ENCODE data around the gene NDUFA12. TPM values are rescaled to one million over a fixed set of nuclear protein-coding genes. Genes with fewer than 3 reads are reported as not detected.

NDUFA12 gene
- total RNA-seq, 2 experiments from 2014 or later: 147 to 160 TPM

- H3K4me1 Mint-ChIP-seq (ENCODE audit: low read depth): peaks cover 47% of the 10 kb centered on the region
- no peak for DNase-seq
- H3K36me3 Mint-ChIP-seq (ENCODE audit: low read depth): peaks cover 6% of the 10 kb centered on the region
- CTCF ChIA-PET: no interaction called here
- H3K27ac Mint-ChIP-seq: no peak overlapping the region
- no peaks in the 10 kb centered on the region for H3K9me3 Mint-ChIP-seq
- no peak overlapping the region for H3K4me3 Mint-ChIP-seq
- intact Hi-C loops (cut with micrococcal nuclease): loop anchor here (2.0 to 10.0 kb wide), 4 partner anchors 106 to 836 kb away; partner anchors contain the start of gene PLXNC1
- H3K27me3 Mint-ChIP-seq (ENCODE audit: low read depth): no peaks in the 10 kb centered on the region
Measured at GRCh38 chr12:94980577-94980976, 22.9 kb downstream of the NDUFA12 start.

GRCh38 chr12:94979941-94980340 lies 23.6 kb downstream of the NDUFA12 start:
- Mint-ChIP-seq H3K27me3 (ENCODE audit: low read depth) (no peaks in the 10 kb centered on the region), H3K4me1 (ENCODE audit: low read depth) (peaks cover 47% of the 10 kb centered on the region), H3K36me3 (ENCODE audit: low read depth) (peaks cover 7% of the 10 kb centered on the region), H3K4me3 (no peak overlapping the region), H3K9me3 (no peaks in the 10 kb centered on the region), H3K27ac (no peak overlapping the region)
- DNase-seq: no peak
- CTCF ChIA-PET: interaction anchor here (0.6 to 1.0 kb wide), 2 partner anchors 10 to 806 kb away, joined by 3 to 4 read pairs; no protein-coding TSS in a partner anchor
- intact Hi-C loops (cut with micrococcal nuclease): loop anchor here (2.0 to 10.0 kb wide), 4 partner anchors 105 to 835 kb away; partner anchors contain the start of gene PLXNC1

DNA sequence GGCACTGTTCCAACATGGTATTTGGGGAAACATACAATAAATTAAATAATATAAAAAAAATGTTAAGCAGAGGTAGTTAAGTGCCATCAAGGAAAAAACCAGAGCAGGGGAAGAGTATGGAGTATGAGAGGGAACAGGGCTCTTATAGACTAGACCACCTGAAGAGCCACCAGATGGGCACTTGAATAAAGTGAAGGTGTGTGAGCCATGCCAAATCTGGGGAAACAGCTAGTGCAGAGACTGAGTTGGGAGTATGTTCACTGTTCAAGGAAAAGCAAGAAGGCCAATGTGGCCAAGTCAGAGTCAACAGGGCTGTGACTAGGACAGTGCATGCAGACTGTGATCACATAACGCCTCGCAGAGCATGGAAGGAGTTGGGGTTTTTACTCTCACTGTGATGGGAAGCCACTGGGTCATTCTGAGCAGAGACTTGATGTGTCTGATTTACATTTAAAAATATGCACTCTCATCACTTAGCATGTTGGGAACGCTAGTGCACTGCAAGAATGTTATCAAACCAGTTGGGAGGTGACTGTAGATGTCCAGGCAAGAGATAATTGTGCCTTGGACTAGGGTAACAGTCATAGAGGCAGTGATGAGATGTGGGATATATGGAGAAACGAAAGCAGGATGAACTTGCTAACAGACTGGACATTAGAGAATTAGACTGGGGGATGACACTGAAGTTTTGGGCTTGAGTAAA lies 25.6 kb downstream of the NDUFA12 start:
- no peak overlapping the region for H3K4me3 Mint-ChIP-seq
- no peak overlapping the region for H3K27ac Mint-ChIP-seq
- H3K4me1 Mint-ChIP-seq (ENCODE audit: low read depth): peaks cover 33% of the 10 kb centered on the region
- H3K36me3 Mint-ChIP-seq (ENCODE audit: low read depth): peaks cover 3% of the 10 kb centered on the region
- H3K27me3 Mint-ChIP-seq (ENCODE audit: low read depth): no peaks in the 10 kb centered on the region
- CTCF ChIA-PET: interaction anchor here (0.7 to 1.6 kb wide), 2 partner anchors 8 to 675 kb away, joined by 3 read pairs; no protein-coding TSS in a partner anchor
- H3K9me3 Mint-ChIP-seq: no peaks in the 10 kb centered on the region
- intact Hi-C loops (cut with micrococcal nuclease): no loop called here
- DNase-seq: no peak

DNA sequence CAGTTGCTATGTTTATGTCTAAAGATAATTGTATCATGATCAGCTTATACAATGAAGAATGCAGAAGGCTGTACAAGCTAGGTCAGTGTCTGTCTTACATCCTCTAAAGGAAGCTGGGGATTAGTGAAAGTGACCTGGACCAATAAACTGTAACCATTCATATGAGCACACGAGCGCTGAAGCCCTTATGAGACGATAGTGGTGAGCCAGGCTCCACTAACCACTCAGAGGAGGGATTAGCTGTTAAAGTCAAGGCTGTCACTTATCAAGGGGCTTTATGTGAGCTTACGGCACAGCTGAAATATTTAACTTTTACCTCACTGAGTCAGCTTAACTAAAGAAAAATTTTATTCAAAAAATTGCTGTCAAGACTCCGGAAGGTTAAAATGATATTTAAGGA lies 30.3 kb downstream of the NDUFA12 start:
- H3K27ac Mint-ChIP-seq: no peak overlapping the region
- DNase-seq: no peak
- CTCF ChIA-PET: interaction anchor here (0.6 kb wide), 1 partner anchor 25 kb away, joined by 3 read pairs; no protein-coding TSS in a partner anchor
- no peaks in the 10 kb centered on the region for H3K9me3 Mint-ChIP-seq
- H3K4me3 Mint-ChIP-seq: no peak overlapping the region
- peaks cover 7% of the 10 kb centered on the region for H3K4me1 Mint-ChIP-seq (ENCODE audit: low read depth)
- H3K36me3 Mint-ChIP-seq (ENCODE audit: low read depth): peaks cover 12% of the 10 kb centered on the region
- intact Hi-C loops (cut with micrococcal nuclease): no loop called here
- H3K27me3 Mint-ChIP-seq (ENCODE audit: low read depth): no peaks in the 10 kb centered on the region

GRCh38 chr12:94972795-94973194 lies 30.7 kb downstream of the NDUFA12 start:
- intact Hi-C loops (cut with micrococcal nuclease): no loop called here
- CTCF ChIA-PET: no interaction called here
- Mint-ChIP-seq H3K36me3 (ENCODE audit: low read depth) (peaks cover 12% of the 10 kb centered on the region), H3K27ac (no peak overlapping the region), H3K4me1 (ENCODE audit: low read depth) (peaks cover 3% of the 10 kb centered on the region), H3K27me3 (ENCODE audit: low read depth) (no peaks in the 10 kb centered on the region), H3K4me3 (no peak overlapping the region), H3K9me3 (no peaks in the 10 kb centered on the region)
- DNase-seq: no peak

DNA sequence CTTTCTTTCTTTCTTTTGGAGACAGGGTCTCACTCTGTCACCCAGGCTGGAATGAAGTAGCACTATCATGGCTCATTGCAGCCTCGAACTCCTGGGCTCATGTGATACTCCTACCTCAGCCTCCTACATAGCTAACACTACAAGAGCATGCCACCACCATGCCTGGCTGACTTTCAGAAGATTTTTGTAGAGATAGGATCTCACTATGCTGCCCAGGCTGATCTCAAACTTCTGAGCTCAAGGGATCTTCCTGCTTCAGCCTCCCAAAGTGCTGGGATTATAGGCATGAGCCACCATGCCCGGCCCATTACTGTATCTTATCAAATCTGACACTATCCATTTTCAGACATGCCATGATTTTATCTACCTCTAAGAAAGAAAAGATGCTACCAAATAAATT lies 31.6 kb downstream of the NDUFA12 start:
- no peak for DNase-seq
- intact Hi-C loops (cut with micrococcal nuclease): no loop called here
- Mint-ChIP-seq H3K27ac (no peak overlapping the region), H3K36me3 (ENCODE audit: low read depth) (peaks cover 15% of the 10 kb centered on the region), H3K4me1 (ENCODE audit: low read depth) (peaks cover 2% of the 10 kb centered on the region), H3K27me3 (ENCODE audit: low read depth) (no peaks in the 10 kb centered on the region), H3K9me3 (no peaks in the 10 kb centered on the region), H3K4me3 (no peak overlapping the region)
- CTCF ChIA-PET: no interaction called here

GRCh38 chr12:94970560-94970959 lies 32.9 kb downstream of the NDUFA12 start:
- Mint-ChIP-seq H3K27ac (no peak overlapping the region), H3K4me3 (no peak overlapping the region), H3K36me3 (ENCODE audit: low read depth) (peaks cover 15% of the 10 kb centered on the region), H3K9me3 (no peaks in the 10 kb centered on the region), H3K4me1 (ENCODE audit: low read depth) (no peaks in the 10 kb centered on the region), H3K27me3 (ENCODE audit: low read depth) (no peaks in the 10 kb centered on the region)
- CTCF ChIA-PET: interaction anchor here (0.6 to 1.3 kb wide), 4 partner anchors 31 to 539 kb away, joined by 3 to 4 read pairs (median 4); partner anchors contain the start of gene NR2C1
- DNase-seq: no peak
- intact Hi-C loops (cut with micrococcal nuclease): no loop called here

DNA sequence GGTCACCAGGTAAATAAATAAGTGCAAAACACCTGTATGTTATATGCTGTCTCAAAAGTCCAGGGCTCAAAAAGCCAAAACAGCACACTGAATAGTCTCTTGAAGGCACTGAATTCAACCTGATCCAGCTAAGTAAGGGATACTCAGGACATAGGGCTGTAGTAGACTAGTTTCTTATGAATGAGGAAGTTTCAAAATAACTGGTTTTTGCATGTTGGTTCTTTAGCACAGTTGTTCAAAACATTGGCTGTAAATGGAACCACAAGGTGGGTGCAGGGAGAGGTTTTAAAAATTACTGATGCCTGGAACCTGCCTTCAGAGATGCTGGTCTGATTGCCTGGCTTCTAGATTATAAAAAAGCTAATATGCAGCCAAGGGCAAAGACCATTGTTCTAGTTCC lies 34.1 kb downstream of the NDUFA12 start:
- no peak overlapping the region for H3K4me3 Mint-ChIP-seq
- H3K4me1 Mint-ChIP-seq (ENCODE audit: low read depth): no peaks in the 10 kb centered on the region
- H3K9me3 Mint-ChIP-seq: no peaks in the 10 kb centered on the region
- H3K36me3 Mint-ChIP-seq (ENCODE audit: low read depth): peaks cover 11% of the 10 kb centered on the region
- no peaks in the 10 kb centered on the region for H3K27me3 Mint-ChIP-seq (ENCODE audit: low read depth)
- intact Hi-C loops (cut with micrococcal nuclease): no loop called here
- no peak overlapping the region for H3K27ac Mint-ChIP-seq
- DNase-seq: no peak
- CTCF ChIA-PET: interaction anchor here (0.5 to 1.1 kb wide), 3 partner anchors 39 to 763 kb away, joined by 3 to 4 read pairs (median 3); no protein-coding TSS in a partner anchor

GRCh38 chr12:94965982-94966630 lies 37.4 kb downstream of the NDUFA12 start:
- Mint-ChIP-seq H3K36me3 (ENCODE audit: low read depth) (peaks cover 8% of the 10 kb centered on the region), H3K9me3 (no peaks in the 10 kb centered on the region), H3K27ac (no peak overlapping the region), H3K27me3 (ENCODE audit: low read depth) (no peaks in the 10 kb centered on the region), H3K4me1 (ENCODE audit: low read depth) (no peaks in the 10 kb centered on the region), H3K4me3 (no peak overlapping the region)
- intact Hi-C loops (cut with micrococcal nuclease): no loop called here
- CTCF ChIA-PET: no interaction called here
- no peak for DNase-seq

DNA sequence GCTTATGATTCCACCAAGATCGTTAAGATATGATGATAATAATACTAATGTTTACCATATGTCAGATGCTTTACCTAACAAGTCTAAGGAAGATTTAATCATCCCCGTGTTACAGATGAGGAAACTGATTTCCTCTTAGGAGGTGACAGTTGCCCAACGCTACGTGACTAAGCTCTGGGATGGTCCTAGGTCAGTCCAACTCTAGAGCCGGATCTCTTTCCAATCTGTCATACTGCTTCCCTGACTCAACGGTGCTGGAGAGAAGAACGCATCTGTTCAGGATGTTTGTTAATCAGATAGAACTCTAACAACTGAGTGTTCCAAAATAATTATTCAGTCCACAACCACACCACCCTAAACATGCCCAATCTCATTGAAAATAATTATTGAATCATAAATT lies 39.8 kb downstream of the NDUFA12 start:
- Mint-ChIP-seq H3K4me1 (ENCODE audit: low read depth) (no peaks in the 10 kb centered on the region), H3K36me3 (ENCODE audit: low read depth) (peaks cover 2% of the 10 kb centered on the region), H3K9me3 (no peaks in the 10 kb centered on the region), H3K4me3 (no peak overlapping the region), H3K27me3 (ENCODE audit: low read depth) (no peaks in the 10 kb centered on the region), H3K27ac (no peak overlapping the region)
- intact Hi-C loops (cut with micrococcal nuclease): no loop called here
- CTCF ChIA-PET: no interaction called here
- DNase-seq: no peak

- Mint-ChIP-seq H3K27ac (no peak overlapping the region), H3K9me3 (no peaks in the 10 kb centered on the region), H3K4me1 (ENCODE audit: low read depth) (no peaks in the 10 kb centered on the region), H3K27me3 (ENCODE audit: low read depth) (no peaks in the 10 kb centered on the region), H3K36me3 (ENCODE audit: low read depth) (peaks cover 1% of the 10 kb centered on the region), H3K4me3 (no peak overlapping the region)
- intact Hi-C loops (cut with micrococcal nuclease): no loop called here
- DNase-seq: no peak
- CTCF ChIA-PET: no interaction called here
Measured at GRCh38 chr12:94962670-94963069, 40.8 kb downstream of the NDUFA12 start.

- intact Hi-C loops (cut with micrococcal nuclease): no loop called here
- no peaks in the 10 kb centered on the region for H3K4me1 Mint-ChIP-seq (ENCODE audit: low read depth)
- no peaks in the 10 kb centered on the region for H3K27me3 Mint-ChIP-seq (ENCODE audit: low read depth)
- no peak overlapping the region for H3K4me3 Mint-ChIP-seq
- no peaks in the 10 kb centered on the region for H3K9me3 Mint-ChIP-seq
- CTCF ChIA-PET: no interaction called here
- no peak overlapping the region for H3K27ac Mint-ChIP-seq
- no peak for DNase-seq
- H3K36me3 Mint-ChIP-seq (ENCODE audit: low read depth): no peaks in the 10 kb centered on the region
Measured at GRCh38 chr12:94961911-94962310, 41.6 kb downstream of the NDUFA12 start.
